Parathyroid adenoma (tissue), 2 donors: ENCODE results near the gene KRTAP10-9.

Source experiments
- H2AFZ ChIP-seq: fragments of 300-600 bp; sonication (generic); one replicate; pipeline ENCODE4 v1.7.0; 2017; ENCODE audit warnings: antibody characterized with exemption, mild to moderate bottlenecking
- H3K27ac ChIP-seq: fragments of 300-600 bp; sonication (generic); one replicate; pipeline ENCODE4 v1.7.0; 2017
- H3K27me3 ChIP-seq: fragments of 300-600 bp; sonication (generic); one replicate; pipeline ENCODE4 v1.7.0; 2017; ENCODE audit warnings: low read length; ENCODE audit not compliant: control insufficient read depth, insufficient read depth
- H3K36me3 ChIP-seq: fragments of 300-600 bp; sonication (generic); one replicate; pipeline ENCODE4 v1.7.0; 2017; ENCODE audit warnings: low read length; ENCODE audit not compliant: control insufficient read depth, insufficient read depth
- H3K4me1 ChIP-seq: fragments of 300-600 bp; sonication (generic); one replicate; pipeline ENCODE4 v1.7.0; 2017; ENCODE audit warnings: control low read depth
- H3K4me2 ChIP-seq: fragments of 300-600 bp; sonication (generic); one replicate; pipeline ENCODE4 v1.7.0; 2017; ENCODE audit warnings: low read length
- H3K4me3 ChIP-seq: fragments of 300-600 bp; sonication (generic); one replicate; pipeline ENCODE4 v1.7.0; 2017; ENCODE audit warnings: low read depth, low read length
- H3K79me2 ChIP-seq: fragments of 300-600 bp; sonication (generic); one replicate; pipeline ENCODE4 v1.7.0; 2017; ENCODE audit warnings: control low read depth
- H3K9ac ChIP-seq: fragments of 300-600 bp; sonication (generic); one replicate; pipeline ENCODE4 v1.7.0; 2017; ENCODE audit warnings: mild to moderate bottlenecking
- H3K9me3 ChIP-seq: fragments of 300-600 bp; sonication (generic); one replicate; pipeline ENCODE4 v1.7.0; 2017; ENCODE audit warnings: low read length; ENCODE audit not compliant: control insufficient read depth
- CTCF ChIP-seq: fragments of 300-600 bp; sonication (generic); IDR thresholded peaks from one replicate; pipeline ENCODE4 v1.7.0; 2017; ENCODE audit warnings: antibody characterized with exemption, mild to moderate bottlenecking
- donor health status: primary hyperparathyroidism.

KRTAP10-9 gene

GRCh38 chr21:44601596-44602462 lies 25.1 kb upstream of the KRTAP10-9 start:
- H3K4me3 ChIP-seq = no peak overlapping the region
- no peaks in the 10 kb centered on the region for H3K4me1 ChIP-seq
- H3K9me3 ChIP-seq = no peaks in the 10 kb centered on the region
- no peaks in the 10 kb centered on the region for H3K79me2 ChIP-seq
- no peak overlapping the region for H3K27ac ChIP-seq
- TF ChIP-seq CTCF = no peak
- H3K9ac ChIP-seq = no peak overlapping the region
- H3K36me3 ChIP-seq = no peaks in the 10 kb centered on the region
- H3K27me3 ChIP-seq = no peaks in the 10 kb centered on the region
- no peak overlapping the region for H3K4me2 ChIP-seq
- H2AFZ ChIP-seq = no peak overlapping the region

DNA sequence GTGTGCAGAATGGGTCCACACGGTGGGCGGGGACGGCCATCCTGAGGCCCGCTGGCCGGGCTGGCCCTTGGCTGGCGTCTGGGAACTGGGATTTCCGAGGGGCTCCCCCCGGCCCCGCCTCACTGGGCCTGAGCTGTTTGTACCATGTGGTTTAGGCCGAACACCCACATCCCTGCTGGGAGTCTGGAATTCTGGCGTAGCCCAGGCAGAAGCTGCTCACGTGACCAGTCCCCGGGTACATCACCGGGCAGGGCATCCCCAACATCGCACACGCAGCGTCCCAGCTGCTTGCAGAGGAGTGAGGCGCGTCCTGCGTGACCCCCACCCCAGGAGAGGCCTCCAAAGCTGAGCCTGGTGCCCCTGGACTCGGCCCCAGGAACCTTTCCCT lies 24.4 kb upstream of the KRTAP10-9 start:
- no peaks in the 10 kb centered on the region for H3K9me3 ChIP-seq
- no peaks in the 10 kb centered on the region for H3K27me3 ChIP-seq
- H3K4me3 ChIP-seq = no peak overlapping the region
- no peak overlapping the region for H3K27ac ChIP-seq
- H3K79me2 ChIP-seq = no peaks in the 10 kb centered on the region
- no peak overlapping the region for H2AFZ ChIP-seq
- H3K4me1 ChIP-seq = no peaks in the 10 kb centered on the region
- no peak overlapping the region for H3K9ac ChIP-seq
- no peak for TF ChIP-seq CTCF
- no peaks in the 10 kb centered on the region for H3K36me3 ChIP-seq
- H3K4me2 ChIP-seq = no peak overlapping the region

DNA sequence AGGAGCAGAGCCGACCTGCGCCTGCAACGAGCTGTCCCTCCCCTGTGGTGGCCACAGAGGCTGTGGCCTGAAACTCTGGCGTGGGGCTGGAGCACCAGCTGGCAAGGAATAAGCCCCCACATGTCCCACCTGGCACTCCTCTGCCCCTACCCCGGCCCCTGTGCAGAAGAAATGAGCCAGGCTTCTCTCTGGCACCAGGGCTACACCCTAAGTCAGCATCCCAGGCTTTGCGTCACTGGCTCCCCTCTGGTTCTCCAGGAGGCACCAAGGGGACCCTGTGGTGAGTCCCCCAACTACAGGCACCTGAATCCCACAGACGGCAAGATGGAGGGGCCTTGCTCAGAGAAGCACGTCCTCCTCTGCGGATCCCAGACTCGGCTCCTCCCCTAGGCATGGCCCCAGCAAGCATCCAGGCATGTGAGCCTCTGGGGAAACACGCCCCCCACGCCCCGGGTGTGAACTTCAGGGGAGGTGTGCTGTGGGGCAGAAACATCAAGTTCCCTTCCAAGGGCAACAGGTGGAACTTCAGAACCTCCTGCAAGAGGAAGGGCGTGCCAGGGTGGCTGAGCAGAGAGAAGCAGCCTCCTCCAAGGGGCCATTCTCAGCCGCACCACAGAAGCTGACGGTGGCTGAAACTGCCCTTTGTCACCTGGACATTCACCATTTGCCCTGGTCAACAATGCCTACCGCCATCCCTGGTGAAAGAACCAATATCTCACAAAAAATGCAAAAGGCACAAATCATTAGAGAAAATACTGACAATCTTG lies 23.6 kb upstream of the KRTAP10-9 start:
- Histone ChIP-seq H3K36me3 (no peaks in the 10 kb centered on the region), H3K4me1 (no peaks in the 10 kb centered on the region), H3K4me3 (no peak overlapping the region), H3K27ac (no peak overlapping the region), H2AFZ (no peak overlapping the region), H3K27me3 (no peaks in the 10 kb centered on the region), H3K4me2 (no peak overlapping the region), H3K9me3 (no peaks in the 10 kb centered on the region), H3K79me2 (no peaks in the 10 kb centered on the region), H3K9ac (no peak overlapping the region)
- no peak for TF ChIP-seq CTCF

DNA sequence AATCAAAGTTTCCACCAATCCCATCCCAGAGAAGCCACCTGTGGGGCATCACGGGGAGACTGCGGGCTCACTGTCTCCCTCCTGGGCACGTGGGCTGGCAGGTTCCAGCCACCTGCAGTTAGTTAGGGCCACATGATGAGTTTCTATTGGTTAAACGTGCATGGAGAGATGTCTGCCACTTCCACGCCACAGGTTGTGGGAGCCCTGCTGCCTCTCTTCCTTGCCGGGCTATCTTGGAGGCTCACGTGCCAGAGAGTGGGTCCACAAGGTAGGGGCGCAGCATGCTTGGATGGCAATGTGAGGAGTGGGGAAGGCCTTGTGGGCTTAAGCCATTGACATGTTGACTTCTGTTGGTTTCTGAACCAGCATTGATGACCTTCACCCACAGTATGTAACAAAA lies 23.0 kb upstream of the KRTAP10-9 start:
- no peak overlapping the region for H3K9ac ChIP-seq
- H3K9me3 ChIP-seq = no peaks in the 10 kb centered on the region
- no peak overlapping the region for H3K27ac ChIP-seq
- no peaks in the 10 kb centered on the region for H3K79me2 ChIP-seq
- no peaks in the 10 kb centered on the region for H3K27me3 ChIP-seq
- H3K4me1 ChIP-seq = no peaks in the 10 kb centered on the region
- TF ChIP-seq CTCF = no peak
- no peaks in the 10 kb centered on the region for H3K36me3 ChIP-seq
- H2AFZ ChIP-seq = no peak overlapping the region
- H3K4me3 ChIP-seq = no peak overlapping the region
- H3K4me2 ChIP-seq = no peak overlapping the region
